Thyroid gland (tissue), 4 donors: ENCODE results near the gene GRIFIN. TPM values are rescaled to one million over a fixed set of nuclear protein-coding genes. Genes with fewer than 3 reads are reported as not detected.
A peak's percentile ranks its signal among the peaks of the same experiment; 100 is the strongest.

Experiments
- DNase-seq, 2 donors: peaks; one replicate each; pipeline ENCODE4 v3.0.0-alpha.2; 2019
- H3K27ac ChIP-seq, 3 donors: fragments of 200-600 bp; sonication (generic); 1 replicate in 2 of 3; 2 replicates in 1 of 3; pipeline ENCODE4 v1.5.1; 2016 to 2019; ENCODE audit warnings: mild to moderate bottlenecking in 1 of 3, moderate library complexity in 1 of 3
- H3K27me3 ChIP-seq: fragments of 200-600 bp; sonication (generic); one replicate; pipeline ENCODE4 v1.5.1; 2019
- H3K36me3 ChIP-seq, 2 donors: fragments of 200-600 bp; sonication (generic); one replicate each; pipeline ENCODE4 v1.5.1; 2016 to 2019
- H3K4me1 ChIP-seq, 2 donors: fragments of 200-600 bp; sonication (generic); one replicate each; pipeline ENCODE4 v1.5.1; 2017 to 2019
- H3K4me3 ChIP-seq, 3 donors: fragments of 200-600 bp; sonication (generic); replicated peaks in 1 of 3; 1 replicate in 2 of 3; 2 replicates in 1 of 3; pipeline ENCODE4 v1.5.1; 2016; ENCODE audit warnings: mild to moderate bottlenecking in 1 of 3
- H3K9me3 ChIP-seq: fragments of 200-600 bp; sonication (generic); one replicate; pipeline ENCODE4 v1.5.1; 2017
- POLR2A ChIP-seq, 2 donors: fragments of 450-650 bp; IDR thresholded peaks; one replicate each; pipeline ENCODE4 v1.6.1; 2017; ENCODE audit warnings: antibody characterized with exemption in 2 of 2, mild to moderate bottlenecking in 2 of 2, moderate library complexity in 1 of 2
- WGBS, 2 donors: methylation state at CpG; one replicate each; pipeline ENCODE4 v1.1.5; 2017; 5-methylcytosine and 5-hydroxymethylcytosine counted together
- intact Hi-C: fragments of 100-400 bp; cut with DNase I; formaldehyde crosslinking; loops from one replicate; pipeline ENCODE4 v1.15.1; 2023
- total RNA-seq, 4 donors: library from RNA; depleted of rRNA; stranded (reverse); fragments of >200 nt; gene quantifications; one replicate each; pipeline ENCODE4 v1.2.3, GENCODE V29; 2016
- TF ChIP-seq, protein P1 (sequence below), 6 experiments: fragments of 200-600 bp in 3 of 6; fragments of 450-650 bp in 3 of 6; sonication (generic) in 3 of 6; IDR thresholded peaks; one replicate each; pipeline ENCODE4 v1.5.1; 2016 to 2019; ENCODE audit warnings: antibody characterized with exemption in 6 of 6, mild to moderate bottlenecking in 2 of 6, inconsistent platforms in 1 of 6, moderate library complexity in 1 of 6

GRIFIN gene
- total RNA-seq, 4 donors from 2014 or later: not detected

GRCh38 chr7:2432910-2433712 is 43.1 kb downstream of the GRIFIN start:
- peaks cover 24 to 26% of the 10 kb centered on the region in 2 donors for H3K36me3 ChIP-seq
- no peaks in the 10 kb centered on the region for H3K27me3 ChIP-seq
- no peak for TF ChIP-seq POLR2A (IDR thresholded peaks at IDR 0.05)
- TF ChIP-seq, protein P1, sequence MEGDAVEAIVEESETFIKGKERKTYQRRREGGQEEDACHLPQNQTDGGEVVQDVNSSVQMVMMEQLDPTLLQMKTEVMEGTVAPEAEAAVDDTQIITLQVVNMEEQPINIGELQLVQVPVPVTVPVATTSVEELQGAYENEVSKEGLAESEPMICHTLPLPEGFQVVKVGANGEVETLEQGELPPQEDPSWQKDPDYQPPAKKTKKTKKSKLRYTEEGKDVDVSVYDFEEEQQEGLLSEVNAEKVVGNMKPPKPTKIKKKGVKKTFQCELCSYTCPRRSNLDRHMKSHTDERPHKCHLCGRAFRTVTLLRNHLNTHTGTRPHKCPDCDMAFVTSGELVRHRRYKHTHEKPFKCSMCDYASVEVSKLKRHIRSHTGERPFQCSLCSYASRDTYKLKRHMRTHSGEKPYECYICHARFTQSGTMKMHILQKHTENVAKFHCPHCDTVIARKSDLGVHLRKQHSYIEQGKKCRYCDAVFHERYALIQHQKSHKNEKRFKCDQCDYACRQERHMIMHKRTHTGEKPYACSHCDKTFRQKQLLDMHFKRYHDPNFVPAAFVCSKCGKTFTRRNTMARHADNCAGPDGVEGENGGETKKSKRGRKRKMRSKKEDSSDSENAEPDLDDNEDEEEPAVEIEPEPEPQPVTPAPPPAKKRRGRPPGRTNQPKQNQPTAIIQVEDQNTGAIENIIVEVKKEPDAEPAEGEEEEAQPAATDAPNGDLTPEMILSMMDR (IDR thresholded peaks at IDR 0.05): no peak
- DNase-seq: no peak
- H3K4me1 ChIP-seq: no peaks in the 10 kb centered on the region
- intact Hi-C loops: no loop called here
- 98% methylated on average over 82 to 83 of the region's 85 CpGs for WGBS, 2 donors
- no peak overlapping the region for H3K27ac ChIP-seq
- no peaks in the 10 kb centered on the region for H3K9me3 ChIP-seq
- no peak overlapping the region for H3K4me3 ChIP-seq

DNA sequence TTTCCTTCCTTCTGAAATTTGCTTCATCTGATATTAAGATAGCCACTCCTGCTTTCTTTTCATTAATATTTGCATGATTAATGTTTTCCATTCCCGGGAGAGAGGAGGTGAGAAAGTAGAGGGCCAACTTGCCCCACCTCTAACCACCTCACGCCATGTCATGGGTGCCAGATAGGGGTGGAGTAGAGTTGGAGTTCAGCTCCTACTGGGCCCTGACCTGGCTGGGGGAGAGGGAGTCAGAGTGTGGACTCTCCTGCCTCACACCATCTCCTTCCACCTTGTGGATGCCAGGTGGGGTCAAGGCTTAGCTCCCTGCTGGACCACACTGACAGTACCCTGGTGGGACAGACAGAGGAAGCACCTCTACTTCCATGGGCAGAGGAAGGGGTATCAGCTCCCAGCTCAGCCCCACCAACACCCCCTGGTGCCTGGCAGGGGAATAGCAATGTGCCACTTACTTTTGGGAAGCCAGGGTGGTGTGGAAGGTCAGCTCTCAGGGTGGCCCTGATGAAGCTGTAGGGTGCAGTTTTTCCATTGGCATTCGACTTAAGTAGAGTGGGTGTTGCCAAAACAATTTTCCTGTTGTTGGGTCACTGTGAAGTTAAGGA is 44.8 kb downstream of the GRIFIN start:
- Histone ChIP-seq H3K9me3 (no peaks in the 10 kb centered on the region), H3K27me3 (no peaks in the 10 kb centered on the region), H3K4me1 (no peaks in the 10 kb centered on the region), H3K27ac (no peak overlapping the region), H3K4me3 (no peak overlapping the region), H3K36me3 (peaks cover 24 to 26% of the 10 kb centered on the region in 2 donors)
- WGBS, 2 donors: 89 to 90% methylated on average over 3 of the region's 3 CpGs
- no peak for TF ChIP-seq POLR2A (IDR thresholded peaks at IDR 0.05)
- TF ChIP-seq, protein P1 (IDR thresholded peaks at IDR 0.05): peak in 3 of 6 experiments; percentile 9 to 37 (median 12)
- DNase-seq: no peak
- intact Hi-C loops: no loop called here

- no peaks in the 10 kb centered on the region for H3K27me3 ChIP-seq
- H3K9me3 ChIP-seq: no peaks in the 10 kb centered on the region
- H3K4me1 ChIP-seq: no peaks in the 10 kb centered on the region
- intact Hi-C loops: no loop called here
- no peak for DNase-seq
- 84 to 87% methylated on average over 10 of the region's 10 CpGs for WGBS, 2 donors
- H3K4me3 ChIP-seq: no peak overlapping the region
- no peak overlapping the region for H3K27ac ChIP-seq
- no peak for TF ChIP-seq POLR2A (IDR thresholded peaks at IDR 0.05)
- TF ChIP-seq, protein P1 (IDR thresholded peaks at IDR 0.05): no peak
- no peaks in the 10 kb centered on the region for H3K36me3 ChIP-seq
These were observed 50.4 kb downstream of the GRIFIN start for GRCh38 chr7:2425749-2426148.

Other genes starting within 250 kb of the GRIFIN start
- 10 to 100 TPM; 27.4 to 38.6 (median 33.9) TPM for gene MAD1L1, start 243.5 kb downstream of the GRIFIN start, total RNA-seq
- 10 to 100 TPM; 14.7 to 23.8 (median 18.2) TPM for gene MRM2, start 234.2 kb downstream of the GRIFIN start, total RNA-seq
- 10 to 100 TPM in 1 of 4 donors, 1 to 10 TPM in 3; 7.0 to 11.9 (median 9.8) TPM for gene NUDT1, start 234.2 kb downstream of the GRIFIN start, total RNA-seq
- gene SNX8, start 162.0 kb downstream of the GRIFIN start, total RNA-seq: 10 to 100 TPM; 12.0 to 40.5 (median 23.4) TPM
- 100 to 1,000 TPM in 3 of 4 donors, 10 to 100 TPM in 1; 89.4 to 122 (median 111) TPM for gene EIF3B, start 121.6 kb downstream of the GRIFIN start, total RNA-seq
- gene CHST12, start 72.8 kb downstream of the GRIFIN start, total RNA-seq: 10 to 100 TPM; 15.3 to 24.2 (median 19.2) TPM
- gene LFNG, start 43.4 kb upstream of the GRIFIN start, total RNA-seq: 1 to 10 TPM; 3.8 to 6.1 (median 4.8) TPM
- 10 to 100 TPM; 37.2 to 51.8 (median 45.6) TPM for gene BRAT1, start 79.1 kb upstream of the GRIFIN start, total RNA-seq
- gene IQCE, start 82.6 kb upstream of the GRIFIN start, total RNA-seq: 10 to 100 TPM; 16.0 to 40.2 (median 37.2) TPM
- gene TTYH3, start 155.6 kb upstream of the GRIFIN start, total RNA-seq: 10 to 100 TPM; 16.7 to 23.8 (median 21.4) TPM
- gene AMZ1, start 211.8 kb upstream of the GRIFIN start, total RNA-seq: 1 to 10 TPM in 1 of 4 donors, under 1 TPM in 1, not detected in 2; 0.29 to 1.2 TPM